ENCODE measurements around the gene PAK5. TPM values are rescaled to one million over a fixed set of nuclear protein-coding genes. Genes with fewer than 3 reads are reported as not detected.

PAK5 gene
- total RNA-seq, 1 experiment from 2014 or later = not detected

DNA sequence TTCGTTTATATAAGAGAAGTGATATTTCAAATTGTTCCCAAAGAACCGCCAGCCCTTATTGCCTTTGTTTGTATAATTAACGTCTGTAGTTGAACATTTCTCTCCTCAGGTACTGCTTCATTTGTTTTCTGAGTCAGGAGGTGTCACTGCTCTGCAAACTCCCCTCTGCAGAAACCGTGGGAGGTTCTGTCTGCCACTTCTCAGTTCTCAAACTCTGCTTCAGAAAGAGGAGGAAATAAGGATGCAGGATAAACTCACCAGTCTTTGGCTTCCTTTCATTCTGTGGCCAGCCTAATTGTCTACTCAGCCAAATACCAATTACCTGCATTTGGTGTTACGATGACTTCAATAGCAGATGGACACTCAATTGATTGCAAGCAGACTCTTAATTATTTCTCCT, 149.8 kb downstream of the PAK5 start:
- Histone ChIP-seq H2AFZ (ENCODE audit: low read depth, low read length, poor library complexity, severe bottlenecking) (no peak overlapping the region), H3K36me3 (ENCODE audit: control insufficient read depth in 1 of 2, insufficient read depth in 2 of 2, low read length in 2 of 2) (no peaks in the 10 kb centered on the region), H4K20me1 (ENCODE audit: insufficient read depth) (no peaks in the 10 kb centered on the region; the same call in 1 of the 2 replicates), H3K9me3 (ENCODE audit: control insufficient read depth in 1 of 2, insufficient read depth in 1 of 2, low read depth in 1 of 2, low read length in 2 of 2) (no peaks in the 10 kb centered on the region), H3K79me2 (ENCODE audit: insufficient read depth, low read length) (no peaks in the 10 kb centered on the region), H3K27ac (ENCODE audit: low read depth, low read length) (no peak overlapping the region), H3K4me3 (replicated peaks in 1 of 2; ENCODE audit: low read depth in 1 of 2, low read length in 2 of 2) (no peak overlapping the region), H3K4me2 (ENCODE audit: low read length) (no peak overlapping the region), H3K4me1 (ENCODE audit: control insufficient read depth in 1 of 2, insufficient read depth in 2 of 2, low read length in 2 of 2) (no peaks in the 10 kb centered on the region), H3K27me3 (ENCODE audit: insufficient read depth, low read length) (peaks cover 23% of the 10 kb centered on the region; the same call in 1 of the 2 replicates), H3K9me2 (ENCODE audit: insufficient read depth) (no peaks in the 10 kb centered on the region), H3K9ac (ENCODE audit: low read length) (no peak overlapping the region)
- DNase-seq (ENCODE audit: low read depth, low spot score) (no peak), ATAC-seq (no peak)
- RAD21 ChIA-PET (ENCODE audit: low non-redundant PET in 1 of 2, low total read pairs in 2 of 2, uncharacterized antibody in 2 of 2, unreplicated experiment in 2 of 2) = no interaction called here
- POLR2A ChIA-PET = no interaction called here
- no TSS peak for BruUV-seq (replicated peaks)
- intact Hi-C loops (cut with micrococcal nuclease) = no loop called here
- CTCF ChIA-PET = no interaction called here
- TF ChIP-seq TCF7L2 (IDR thresholded peaks at IDR 0.05; ENCODE audit: borderline replicate concordance, extremely low read depth, insufficient read depth, insufficient read length) (no peak), JUND (IDR thresholded peaks at IDR 0.05) (no peak), POLR2AphosphoS5 (IDR thresholded peaks at IDR 0.05; ENCODE audit: low read depth, low read length) (no peak), ELF1 (IDR thresholded peaks at IDR 0.05; ENCODE audit: borderline replicate concordance, low read depth) (no peak), FOSL1 (IDR thresholded peaks at IDR 0.05; ENCODE audit: low read depth) (no peak), EGR1 (IDR thresholded peaks at IDR 0.05; ENCODE audit: low read depth) (no peak), EZH2 (IDR thresholded peaks at IDR 0.05) (no peak), SRF (IDR thresholded peaks at IDR 0.05; ENCODE audit: low read depth) (no peak)
- TF ChIP-seq, protein P1, sequence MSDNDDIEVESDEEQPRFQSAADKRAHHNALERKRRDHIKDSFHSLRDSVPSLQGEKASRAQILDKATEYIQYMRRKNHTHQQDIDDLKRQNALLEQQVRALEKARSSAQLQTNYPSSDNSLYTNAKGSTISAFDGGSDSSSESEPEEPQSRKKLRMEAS (IDR thresholded peaks at IDR 0.05) = no peak
- TF ChIP-seq, protein P2, sequence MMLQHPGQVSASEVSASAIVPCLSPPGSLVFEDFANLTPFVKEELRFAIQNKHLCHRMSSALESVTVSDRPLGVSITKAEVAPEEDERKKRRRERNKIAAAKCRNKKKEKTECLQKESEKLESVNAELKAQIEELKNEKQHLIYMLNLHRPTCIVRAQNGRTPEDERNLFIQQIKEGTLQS (IDR thresholded peaks at IDR 0.05) = no peak
- TF ChIP-seq, protein P3, sequence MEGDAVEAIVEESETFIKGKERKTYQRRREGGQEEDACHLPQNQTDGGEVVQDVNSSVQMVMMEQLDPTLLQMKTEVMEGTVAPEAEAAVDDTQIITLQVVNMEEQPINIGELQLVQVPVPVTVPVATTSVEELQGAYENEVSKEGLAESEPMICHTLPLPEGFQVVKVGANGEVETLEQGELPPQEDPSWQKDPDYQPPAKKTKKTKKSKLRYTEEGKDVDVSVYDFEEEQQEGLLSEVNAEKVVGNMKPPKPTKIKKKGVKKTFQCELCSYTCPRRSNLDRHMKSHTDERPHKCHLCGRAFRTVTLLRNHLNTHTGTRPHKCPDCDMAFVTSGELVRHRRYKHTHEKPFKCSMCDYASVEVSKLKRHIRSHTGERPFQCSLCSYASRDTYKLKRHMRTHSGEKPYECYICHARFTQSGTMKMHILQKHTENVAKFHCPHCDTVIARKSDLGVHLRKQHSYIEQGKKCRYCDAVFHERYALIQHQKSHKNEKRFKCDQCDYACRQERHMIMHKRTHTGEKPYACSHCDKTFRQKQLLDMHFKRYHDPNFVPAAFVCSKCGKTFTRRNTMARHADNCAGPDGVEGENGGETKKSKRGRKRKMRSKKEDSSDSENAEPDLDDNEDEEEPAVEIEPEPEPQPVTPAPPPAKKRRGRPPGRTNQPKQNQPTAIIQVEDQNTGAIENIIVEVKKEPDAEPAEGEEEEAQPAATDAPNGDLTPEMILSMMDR (IDR thresholded peaks at IDR 0.05 in 2 of 3, conservative IDR thresholded peaks at IDR 0.05 in 1 of 3; ENCODE audit: borderline replicate concordance in 1 of 3, insufficient read depth in 1 of 3, low read depth in 2 of 3, low read length in 2 of 3) = no peak
- TF ChIP-seq, protein P4, sequence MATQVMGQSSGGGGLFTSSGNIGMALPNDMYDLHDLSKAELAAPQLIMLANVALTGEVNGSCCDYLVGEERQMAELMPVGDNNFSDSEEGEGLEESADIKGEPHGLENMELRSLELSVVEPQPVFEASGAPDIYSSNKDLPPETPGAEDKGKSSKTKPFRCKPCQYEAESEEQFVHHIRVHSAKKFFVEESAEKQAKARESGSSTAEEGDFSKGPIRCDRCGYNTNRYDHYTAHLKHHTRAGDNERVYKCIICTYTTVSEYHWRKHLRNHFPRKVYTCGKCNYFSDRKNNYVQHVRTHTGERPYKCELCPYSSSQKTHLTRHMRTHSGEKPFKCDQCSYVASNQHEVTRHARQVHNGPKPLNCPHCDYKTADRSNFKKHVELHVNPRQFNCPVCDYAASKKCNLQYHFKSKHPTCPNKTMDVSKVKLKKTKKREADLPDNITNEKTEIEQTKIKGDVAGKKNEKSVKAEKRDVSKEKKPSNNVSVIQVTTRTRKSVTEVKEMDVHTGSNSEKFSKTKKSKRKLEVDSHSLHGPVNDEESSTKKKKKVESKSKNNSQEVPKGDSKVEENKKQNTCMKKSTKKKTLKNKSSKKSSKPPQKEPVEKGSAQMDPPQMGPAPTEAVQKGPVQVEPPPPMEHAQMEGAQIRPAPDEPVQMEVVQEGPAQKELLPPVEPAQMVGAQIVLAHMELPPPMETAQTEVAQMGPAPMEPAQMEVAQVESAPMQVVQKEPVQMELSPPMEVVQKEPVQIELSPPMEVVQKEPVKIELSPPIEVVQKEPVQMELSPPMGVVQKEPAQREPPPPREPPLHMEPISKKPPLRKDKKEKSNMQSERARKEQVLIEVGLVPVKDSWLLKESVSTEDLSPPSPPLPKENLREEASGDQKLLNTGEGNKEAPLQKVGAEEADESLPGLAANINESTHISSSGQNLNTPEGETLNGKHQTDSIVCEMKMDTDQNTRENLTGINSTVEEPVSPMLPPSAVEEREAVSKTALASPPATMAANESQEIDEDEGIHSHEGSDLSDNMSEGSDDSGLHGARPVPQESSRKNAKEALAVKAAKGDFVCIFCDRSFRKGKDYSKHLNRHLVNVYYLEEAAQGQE (IDR thresholded peaks at IDR 0.05; ENCODE audit: low read depth) = no peak
